ENCODE data around the gene PNMT.

Gene PNMT

DNA sequence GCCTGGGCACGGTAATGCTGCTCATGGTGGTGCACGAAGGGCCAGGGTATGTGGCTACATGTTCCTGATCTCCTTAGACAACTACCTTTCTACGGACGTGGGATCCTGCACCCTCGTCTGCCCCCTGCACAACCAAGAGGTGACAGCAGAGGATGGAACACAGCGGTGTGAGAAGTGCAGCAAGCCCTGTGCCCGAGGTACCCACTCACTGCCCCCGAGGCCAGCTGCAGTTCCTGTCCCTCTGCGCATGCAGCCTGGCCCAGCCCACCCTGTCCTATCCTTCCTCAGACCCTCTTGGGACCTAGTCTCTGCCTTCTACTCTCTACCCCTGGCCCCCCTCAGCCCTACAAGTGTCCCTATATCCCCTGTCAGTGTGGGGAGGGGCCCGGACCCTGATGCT, 43.6 kb downstream of the PNMT start:
- in situ Hi-C loops (cut with HindIII; ENCODE audit: low sequenced_read_pairs): no loop called here
- H3K4me3 ChIP-seq (ENCODE audit: low read depth, low read length): no peak overlapping the region
- TF ChIP-seq, protein P1, sequence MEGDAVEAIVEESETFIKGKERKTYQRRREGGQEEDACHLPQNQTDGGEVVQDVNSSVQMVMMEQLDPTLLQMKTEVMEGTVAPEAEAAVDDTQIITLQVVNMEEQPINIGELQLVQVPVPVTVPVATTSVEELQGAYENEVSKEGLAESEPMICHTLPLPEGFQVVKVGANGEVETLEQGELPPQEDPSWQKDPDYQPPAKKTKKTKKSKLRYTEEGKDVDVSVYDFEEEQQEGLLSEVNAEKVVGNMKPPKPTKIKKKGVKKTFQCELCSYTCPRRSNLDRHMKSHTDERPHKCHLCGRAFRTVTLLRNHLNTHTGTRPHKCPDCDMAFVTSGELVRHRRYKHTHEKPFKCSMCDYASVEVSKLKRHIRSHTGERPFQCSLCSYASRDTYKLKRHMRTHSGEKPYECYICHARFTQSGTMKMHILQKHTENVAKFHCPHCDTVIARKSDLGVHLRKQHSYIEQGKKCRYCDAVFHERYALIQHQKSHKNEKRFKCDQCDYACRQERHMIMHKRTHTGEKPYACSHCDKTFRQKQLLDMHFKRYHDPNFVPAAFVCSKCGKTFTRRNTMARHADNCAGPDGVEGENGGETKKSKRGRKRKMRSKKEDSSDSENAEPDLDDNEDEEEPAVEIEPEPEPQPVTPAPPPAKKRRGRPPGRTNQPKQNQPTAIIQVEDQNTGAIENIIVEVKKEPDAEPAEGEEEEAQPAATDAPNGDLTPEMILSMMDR (IDR thresholded peaks at IDR 0.05; ENCODE audit: low read depth, low read length, missing control alignments): no peak
- no peak for DNase-seq (ENCODE audit: low read depth)

DNA sequence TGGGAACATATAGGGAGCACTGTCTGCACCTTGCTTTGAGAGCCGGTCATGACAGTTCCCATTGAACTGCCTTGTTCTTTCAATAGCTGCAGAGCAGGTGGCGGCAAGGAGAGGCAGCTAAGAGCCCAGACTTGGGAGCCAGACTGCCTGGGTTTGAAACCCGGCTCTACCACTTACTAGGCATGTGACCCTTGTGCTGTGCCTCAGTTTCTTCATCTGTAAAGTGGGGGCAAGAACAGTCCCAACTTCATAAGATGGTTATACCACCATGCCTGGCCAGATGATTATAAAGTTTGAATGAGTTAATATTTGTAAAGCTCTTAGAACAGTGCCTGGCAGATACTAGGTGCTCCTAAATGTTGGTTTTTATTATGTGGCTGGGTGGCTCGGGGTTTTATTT, 46.0 kb downstream of the PNMT start:
- no peak overlapping the region for H3K4me3 ChIP-seq (ENCODE audit: low read depth, low read length)
- TF ChIP-seq, protein P1 (IDR thresholded peaks at IDR 0.05; ENCODE audit: low read depth, low read length, missing control alignments): no peak
- in situ Hi-C loops (cut with HindIII; ENCODE audit: low sequenced_read_pairs): no loop called here
- DNase-seq (ENCODE audit: low read depth): no peak

DNA sequence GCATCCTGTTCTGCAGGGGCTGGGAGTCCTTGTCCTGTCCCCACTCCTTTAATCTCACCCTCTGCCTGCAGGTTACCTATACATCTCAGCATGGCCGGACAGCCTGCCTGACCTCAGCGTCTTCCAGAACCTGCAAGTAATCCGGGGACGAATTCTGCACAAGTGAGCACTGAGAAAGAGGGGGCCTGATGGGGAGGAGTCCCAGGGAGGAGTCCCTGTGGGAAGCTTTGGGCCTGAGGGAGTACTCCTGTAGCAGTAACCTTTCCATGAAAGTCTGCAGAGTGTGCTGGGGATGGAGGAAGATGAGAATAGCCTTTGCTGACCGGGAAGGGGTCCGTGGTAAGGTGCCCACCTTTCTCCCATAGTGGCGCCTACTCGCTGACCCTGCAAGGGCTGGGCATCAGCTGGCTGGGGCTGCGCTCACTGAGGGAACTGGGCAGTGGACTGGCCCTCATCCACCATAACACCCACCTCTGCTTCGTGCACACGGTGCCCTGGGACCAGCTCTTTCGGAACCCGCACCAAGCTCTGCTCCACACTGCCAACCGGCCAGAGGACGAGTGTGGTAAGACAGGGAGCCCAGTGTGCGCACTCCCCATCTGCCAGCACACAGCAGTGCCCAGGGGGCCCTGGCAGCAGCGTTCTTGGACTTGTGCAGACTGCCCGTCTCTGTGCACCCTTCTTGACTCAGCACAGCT, 47.3 kb downstream of the PNMT start:
- TF ChIP-seq, protein P1 (IDR thresholded peaks at IDR 0.05; ENCODE audit: low read depth, low read length, missing control alignments): no peak
- in situ Hi-C loops (cut with HindIII; ENCODE audit: low sequenced_read_pairs): loop anchor here (5.0 kb wide), 1 partner anchor 38 kb away; no protein-coding TSS in a partner anchor
- no peak overlapping the region for H3K4me3 ChIP-seq (ENCODE audit: low read depth, low read length)
- DNase-seq (ENCODE audit: low read depth): no peak

DNA sequence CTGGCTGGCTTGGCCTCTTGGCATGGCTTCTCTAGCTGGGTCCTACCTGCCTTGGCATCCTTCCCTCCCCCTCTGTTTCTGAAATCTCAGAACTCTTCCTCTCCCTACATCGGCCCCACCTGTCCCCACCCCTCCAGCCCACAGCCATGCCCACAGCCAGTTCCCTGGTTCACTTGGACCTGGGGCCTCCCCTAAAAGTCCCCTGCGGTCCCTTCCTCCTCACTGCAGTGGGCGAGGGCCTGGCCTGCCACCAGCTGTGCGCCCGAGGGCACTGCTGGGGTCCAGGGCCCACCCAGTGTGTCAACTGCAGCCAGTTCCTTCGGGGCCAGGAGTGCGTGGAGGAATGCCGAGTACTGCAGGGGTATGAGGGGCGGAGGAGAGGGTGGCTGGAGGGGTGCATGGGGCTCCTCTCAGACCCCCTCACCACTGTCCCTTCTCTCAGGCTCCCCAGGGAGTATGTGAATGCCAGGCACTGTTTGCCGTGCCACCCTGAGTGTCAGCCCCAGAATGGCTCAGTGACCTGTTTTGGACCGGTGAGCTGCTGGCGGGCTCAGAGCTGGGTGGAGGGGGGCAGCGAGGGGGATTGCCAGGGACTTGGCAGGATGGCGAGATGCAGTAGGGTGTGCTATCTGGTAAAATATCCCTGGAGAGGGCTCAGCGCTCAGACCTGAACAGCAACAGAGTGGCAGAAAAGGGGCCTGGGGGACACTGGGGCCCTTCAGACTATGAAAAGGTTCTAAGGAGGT, 48.0 kb downstream of the PNMT start:
- H3K4me3 ChIP-seq (ENCODE audit: low read depth, low read length): no peak overlapping the region
- DNase-seq (ENCODE audit: low read depth): no peak
- TF ChIP-seq, protein P1 (IDR thresholded peaks at IDR 0.05; ENCODE audit: low read depth, low read length, missing control alignments): no peak
- in situ Hi-C loops (cut with HindIII; ENCODE audit: low sequenced_read_pairs): loop anchor here (5.0 kb wide), 1 partner anchor 39 kb away; no protein-coding TSS in a partner anchor

DNA sequence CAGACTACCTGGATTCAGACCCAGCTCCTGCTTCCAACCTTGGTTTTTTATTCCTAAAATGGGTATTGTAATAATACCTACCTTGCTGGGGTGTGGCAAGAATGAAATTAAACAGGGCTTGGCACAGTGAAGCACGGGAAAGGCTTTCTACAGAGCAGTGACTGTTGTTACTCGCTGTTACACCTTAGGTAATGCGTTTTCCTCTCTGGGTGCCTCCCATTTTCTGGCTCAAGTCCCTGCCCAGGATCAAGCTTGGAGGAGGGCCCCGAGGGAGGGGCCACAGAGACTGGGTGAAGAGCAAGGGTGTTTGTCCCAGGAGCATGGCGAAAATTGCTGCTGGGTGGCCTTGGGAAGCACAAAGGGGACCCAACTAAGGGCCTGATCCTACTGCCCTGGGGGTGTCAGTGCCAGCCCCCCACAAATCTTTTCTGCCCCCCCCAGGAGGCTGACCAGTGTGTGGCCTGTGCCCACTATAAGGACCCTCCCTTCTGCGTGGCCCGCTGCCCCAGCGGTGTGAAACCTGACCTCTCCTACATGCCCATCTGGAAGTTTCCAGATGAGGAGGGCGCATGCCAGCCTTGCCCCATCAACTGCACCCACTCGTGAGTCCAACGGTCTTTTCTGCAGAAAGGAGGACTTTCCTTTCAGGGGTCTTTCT, 48.8 kb downstream of the PNMT start:
- no peak overlapping the region for H3K4me3 ChIP-seq (ENCODE audit: low read depth, low read length)
- in situ Hi-C loops (cut with HindIII; ENCODE audit: low sequenced_read_pairs): loop anchor here (5.0 kb wide), 1 partner anchor 40 kb away; no protein-coding TSS in a partner anchor
- TF ChIP-seq, protein P1 (IDR thresholded peaks at IDR 0.05; ENCODE audit: low read depth, low read length, missing control alignments): no peak
- no peak for DNase-seq (ENCODE audit: low read depth)

DNA sequence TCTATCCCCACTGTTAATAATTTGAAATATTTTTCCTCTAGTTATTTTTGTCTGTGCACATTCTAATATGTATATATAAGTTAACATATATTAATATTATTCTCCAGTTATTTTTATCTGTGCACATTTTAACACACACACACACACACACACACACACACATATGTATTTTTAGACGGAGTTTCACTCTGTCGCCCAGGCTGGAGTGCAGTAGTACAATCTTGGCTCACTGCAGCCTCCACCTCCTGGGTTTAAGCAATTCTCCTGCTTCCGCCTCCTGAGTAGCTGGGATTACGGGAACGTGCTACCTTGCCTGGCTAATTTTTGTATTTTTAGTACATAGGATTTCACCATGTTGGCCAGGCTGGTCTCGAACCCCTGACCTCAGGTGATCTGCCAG, 49.4 kb downstream of the PNMT start:
- TF ChIP-seq, protein P1 (IDR thresholded peaks at IDR 0.05; ENCODE audit: low read depth, low read length, missing control alignments): no peak
- DNase-seq (ENCODE audit: low read depth): no peak
- in situ Hi-C loops (cut with HindIII; ENCODE audit: low sequenced_read_pairs): loop anchor here (5.0 kb wide), 1 partner anchor 40 kb away; no protein-coding TSS in a partner anchor
- H3K4me3 ChIP-seq (ENCODE audit: low read depth, low read length): no peak overlapping the region

All from astrocyte of the cerebellum (primary cell).